ENCODE results near the gene AP1G2. TPM values are rescaled to one million over a fixed set of nuclear protein-coding genes. Genes with fewer than 3 reads are reported as not detected.

The AP1G2 gene
- total RNA-seq, 1 donor from 2014 or later, result 146 TPM

GRCh38 chr14:23568021-23568599 is 519 bp upstream of the AP1G2 start:
- DNase-seq (no peak), ATAC-seq (no peak)
- Histone ChIP-seq H3K9me3 (no peaks in the 10 kb centered on the region), H3K36me3 (peaks cover 30% of the 10 kb centered on the region), H3K27ac (peak overlapping the region; percentile 76), H3K4me1 (peaks cover 28% of the 10 kb centered on the region), H3K4me3 (peak overlapping the region; percentile 79), H3K27me3 (ENCODE audit: low read depth) (no peaks in the 10 kb centered on the region)
- no peak for TF ChIP-seq CTCF (IDR thresholded peaks at IDR 0.05)
- intact Hi-C loops (cut with DNase I), result loop anchor here (10.0 kb wide), 1 partner anchor 93 kb away; no protein-coding TSS in a partner anchor

GRCh38 chr14:23566778-23567185 is 809 bp downstream of the AP1G2 start:
- H3K36me3 ChIP-seq, result peaks cover 38% of the 10 kb centered on the region
- H3K27ac ChIP-seq, result peak overlapping the region; percentile 76
- no peak for TF ChIP-seq CTCF (IDR thresholded peaks at IDR 0.05)
- no peaks in the 10 kb centered on the region for H3K27me3 ChIP-seq (ENCODE audit: low read depth)
- ATAC-seq, result peak; percentile 23 to 58
- DNase-seq, result no peak
- H3K4me1 ChIP-seq, result peaks cover 28% of the 10 kb centered on the region
- intact Hi-C loops (cut with DNase I), result loop anchor here (10.0 kb wide), 1 partner anchor 92 kb away; no protein-coding TSS in a partner anchor
- no peaks in the 10 kb centered on the region for H3K9me3 ChIP-seq
- H3K4me3 ChIP-seq, result peak overlapping the region; percentile 79

- intact Hi-C loops (cut with DNase I), result loop anchor here (10.0 kb wide), 1 partner anchor 91 kb away; no protein-coding TSS in a partner anchor
- Histone ChIP-seq H3K36me3 (peaks cover 44% of the 10 kb centered on the region), H3K27me3 (ENCODE audit: low read depth) (no peaks in the 10 kb centered on the region), H3K4me3 (peak overlapping the region; percentile 79), H3K4me1 (peaks cover 28% of the 10 kb centered on the region), H3K27ac (no peak overlapping the region), H3K9me3 (no peaks in the 10 kb centered on the region)
- ATAC-seq, result no peak
- no peak for TF ChIP-seq CTCF (IDR thresholded peaks at IDR 0.05)
- no peak for DNase-seq
These were observed 1.3 kb downstream of the AP1G2 start for GRCh38 chr14:23566112-23566777.

- Histone ChIP-seq H3K36me3 (peaks cover 50% of the 10 kb centered on the region), H3K27ac (no peak overlapping the region), H3K27me3 (ENCODE audit: low read depth) (no peaks in the 10 kb centered on the region), H3K4me1 (peaks cover 28% of the 10 kb centered on the region), H3K4me3 (no peak overlapping the region), H3K9me3 (no peaks in the 10 kb centered on the region)
- DNase-seq (no peak), ATAC-seq (no peak)
- TF ChIP-seq CTCF (IDR thresholded peaks at IDR 0.05), result no peak
- intact Hi-C loops (cut with DNase I), result loop anchor here (10.0 kb wide), 1 partner anchor 91 kb away; no protein-coding TSS in a partner anchor
These were observed 2.0 kb downstream of the AP1G2 start for GRCh38 chr14:23565626-23566025.

- no peaks in the 10 kb centered on the region for H3K9me3 ChIP-seq
- no peak overlapping the region for H3K27ac ChIP-seq
- no peak for ATAC-seq
- H3K4me1 ChIP-seq, result peaks cover 28% of the 10 kb centered on the region
- no peak overlapping the region for H3K4me3 ChIP-seq
- DNase-seq, result no peak
- TF ChIP-seq CTCF (IDR thresholded peaks at IDR 0.05), result no peak
- peaks cover 57% of the 10 kb centered on the region for H3K36me3 ChIP-seq
- intact Hi-C loops (cut with DNase I), result loop anchor here (10.0 kb wide), 1 partner anchor 90 kb away; no protein-coding TSS in a partner anchor
- H3K27me3 ChIP-seq (ENCODE audit: low read depth), result no peaks in the 10 kb centered on the region
These were observed 2.7 kb downstream of the AP1G2 start for GRCh38 chr14:23564876-23565275.
